H1 (cell line): ENCODE results near the gene KRTAP1-3. TPM values are rescaled to one million over a fixed set of nuclear protein-coding genes. Genes with fewer than 3 reads are reported as not detected.

Source experiments
- CTCF ChIP-seq, 3 experiments: IDR thresholded peaks; 1 replicate in 2 of 3; 2 replicates in 1 of 3; pipeline versions ENCODE4 v1.5.1 to v1.6.1; 2011; ENCODE audit warnings: low read length in 3 of 3, mild to moderate bottlenecking in 3 of 3, inconsistent platforms in 2 of 3, low read depth in 1 of 3, moderate library complexity in 1 of 3; ENCODE audit not compliant: insufficient read depth in 1 of 3; ENCODE audit errors: control extremely low read depth in 1 of 3
- polyA plus RNA-seq, 7 experiments: library from polyadenylated mRNA; depleted of rRNA in 3 of 7; stranded (reverse) in 5 of 7; unstranded in 2 of 7; fragments of >200 nt in 5 of 7; fragments of 200-250 nt in 2 of 7; gene quantifications; 1 replicate in 5 of 7; 2 replicates in 1 of 7; 4 replicates in 1 of 7; pipeline versions ENCODE4 v1.2.1 to v1.2.3, GENCODE V29; 2011 to 2013; ENCODE audit warnings: missing spikeins in 2 of 7, mixed read lengths in 2 of 7
- total RNA-seq: library from RNA; stranded (reverse); fragmentation: NEBNext Ultra II Directional; extraction: Animal tissue kit (Norgen Biotek cat#: 25700); gene quantifications from 2 replicates; pipeline ENCODE4 v1.2.1, GENCODE V29; 2021

Gene KRTAP1-3
- total and polyA plus RNA-seq, 2 of the 8 experiments (the other 6 are each of a cell fraction or from before 2014, with no cell fraction given), result not detected

GRCh38 chr17:41061964-41062363 is 27.3 kb upstream of the KRTAP1-3 start (continued):
- no peak for TF ChIP-seq CTCF (IDR thresholded peaks at IDR 0.05; ENCODE audit: control extremely low read depth in 1 of 3, insufficient read depth in 1 of 3, low read depth in 1 of 3, low read length in 3 of 3)
- TF ChIP-seq, all 59 proteins: peak for 0
